IMR-90 (cell line): ENCODE results near the gene PARD3. TPM values are rescaled to one million over a fixed set of nuclear protein-coding genes. Genes with fewer than 3 reads are reported as not detected.

Experiments used
- ATAC-seq: fragments of 200-7000 bp; cut with Tn5 transposase; 2 replicates; pipeline ENCODE4 v1.9.1; 2020; ENCODE audit warnings: low read depth, mild to moderate bottlenecking, moderate library complexity
- BruUV-seq: library from RNA; stranded (reverse); fragments of 400-500 nt; replicated peaks from 2 replicates; lab custom pipeline; 2021; lab: Mats Ljungman, UMichigan
- CTCF ChIA-PET: fragments of 300-600 bp; formaldehyde crosslinking; extraction: SDS; loops from one replicate; lab custom pipeline; 2021; ENCODE audit warnings: antibody characterized with exemption; lab: Yijun Ruan, JAX
- POLR2A ChIA-PET: fragments of 300-600 bp; sonication (Branson Sonifier 250); formaldehyde crosslinking; loops from one replicate; lab custom pipeline; 2022; ENCODE audit warnings: antibody characterized with exemption; ENCODE audit not compliant: unreplicated experiment; lab: Charles Lee
- DNase-seq: peaks from one replicate; pipeline ENCODE4 v3.0.0; 2013
- H2AFZ ChIP-seq: replicated peaks from 2 replicates; pipeline ENCODE3; 2013; ENCODE audit warnings: low read length, mild to moderate bottlenecking; ENCODE audit not compliant: poor library complexity
- H2AK5ac ChIP-seq: 2 replicates; pipeline ENCODE4 v1.6.1; 2013; ENCODE audit warnings: low read depth, low read length, inconsistent platforms
- H2AK9ac ChIP-seq: replicated peaks from 2 replicates; pipeline ENCODE3; 2013; ENCODE audit warnings: mild to moderate bottlenecking, low read depth, low read length, moderate library complexity; ENCODE audit not compliant: poor library complexity
- H2BK120ac ChIP-seq: 2 replicates; pipeline ENCODE4 v1.6.1; 2013; ENCODE audit warnings: low read depth, low read length, inconsistent platforms
- H2BK15ac ChIP-seq: 3 replicates; pipeline ENCODE4 v1.6.1; 2013; ENCODE audit warnings: low read depth, low read length, inconsistent platforms
- H2BK20ac ChIP-seq: 2 replicates; pipeline ENCODE4 v1.6.1; 2013; ENCODE audit warnings: low read depth, mild to moderate bottlenecking, inconsistent platforms, low read length, moderate library complexity
- H2BK5ac ChIP-seq: 2 replicates; pipeline ENCODE4 v1.6.1; 2013; ENCODE audit warnings: mild to moderate bottlenecking, low read depth, low read length, inconsistent platforms; ENCODE audit not compliant: poor library complexity, severe bottlenecking
- H3K14ac ChIP-seq: replicated peaks from 2 replicates; pipeline ENCODE4 v1.6.1; 2013; ENCODE audit warnings: low read depth, low read length, inconsistent platforms
- H3K18ac ChIP-seq: 2 replicates; pipeline ENCODE4 v1.6.1; 2013; ENCODE audit warnings: low read depth, low read length, control low read depth
- H3K23ac ChIP-seq: 2 replicates; pipeline ENCODE4 v1.6.1; 2013; ENCODE audit warnings: low read depth, low read length, inconsistent platforms
- H3K27ac ChIP-seq: 2 replicates; pipeline ENCODE4 v1.5.1; 2013; ENCODE audit warnings: mild to moderate bottlenecking, control low read depth, low read length; ENCODE audit not compliant: insufficient read depth
- H3K27me3 ChIP-seq: 2 replicates; pipeline ENCODE4 v1.6.1; 2013; ENCODE audit warnings: low read length; ENCODE audit not compliant: control insufficient read depth, insufficient read depth
- H3K36me3 ChIP-seq: 2 replicates; pipeline ENCODE4 v1.6.1; 2013; ENCODE audit warnings: low read length, mixed read lengths; ENCODE audit not compliant: control insufficient read depth, insufficient read depth
- H3K4ac ChIP-seq: 2 replicates; pipeline ENCODE4 v1.6.1; 2013; ENCODE audit warnings: low read depth, low read length, inconsistent platforms
- H3K4me1 ChIP-seq: 2 replicates; pipeline ENCODE4 v1.6.1; 2013; ENCODE audit warnings: low read length, mixed read lengths; ENCODE audit not compliant: control insufficient read depth, insufficient read depth
- H3K4me2 ChIP-seq: 2 replicates; pipeline ENCODE4 v1.6.1; 2013; ENCODE audit warnings: low read depth, mild to moderate bottlenecking, control low read depth, low read length, moderate library complexity
- H3K4me3 ChIP-seq: 2 replicates; pipeline ENCODE4 v1.5.1; 2013; ENCODE audit warnings: low read depth, mild to moderate bottlenecking, control low read depth, low read length, moderate library complexity; ENCODE audit not compliant: insufficient read depth
- H3K56ac ChIP-seq: 2 replicates; pipeline ENCODE4 v1.6.1; 2013; ENCODE audit warnings: low read length, inconsistent platforms; ENCODE audit not compliant: insufficient read depth; ENCODE audit errors: extremely low read depth
- H3K79me1 ChIP-seq, 2 experiments: 2 replicates each; pipeline ENCODE4 v1.6.1; 2013; ENCODE audit warnings: low read length in 2 of 2, inconsistent platforms in 1 of 2, low read depth in 1 of 2
- H3K9ac ChIP-seq: 2 replicates; pipeline ENCODE4 v1.6.1; 2013; ENCODE audit warnings: low read depth, low read length, control low read depth
- H3K9me1 ChIP-seq: 2 replicates; pipeline ENCODE4 v1.6.1; 2013; ENCODE audit warnings: low read length, inconsistent platforms; ENCODE audit not compliant: insufficient read depth
- H3K9me3 ChIP-seq: 2 replicates; pipeline ENCODE4 v1.6.1; 2013; ENCODE audit warnings: low read length; ENCODE audit not compliant: control insufficient read depth, insufficient read depth
- H4K20me1 ChIP-seq: 2 replicates; pipeline ENCODE4 v1.6.1; 2013; ENCODE audit warnings: low read length, inconsistent platforms; ENCODE audit not compliant: insufficient read depth
- H4K5ac ChIP-seq: 2 replicates; pipeline ENCODE4 v1.6.1; 2013; ENCODE audit warnings: mild to moderate bottlenecking, low read depth, low read length, control low read depth
- H4K8ac ChIP-seq, 2 experiments: 2 replicates each; pipeline ENCODE4 v1.6.1; 2013; ENCODE audit warnings: low read depth in 2 of 2, low read length in 2 of 2, control low read depth in 1 of 2, inconsistent platforms in 1 of 2
- H4K91ac ChIP-seq: 2 replicates; pipeline ENCODE4 v1.6.1; 2013; ENCODE audit warnings: low read depth, low read length, inconsistent platforms; ENCODE audit not compliant: insufficient read depth
- BHLHE40 ChIP-seq: fragments of 150-350 bp; IDR thresholded peaks from 2 replicates; pipeline ENCODE4 v1.6.1; 2016; ENCODE audit warnings: mild to moderate bottlenecking, low read depth, low read length
- FOS ChIP-seq: fragments of 150-350 bp; IDR thresholded peaks from 2 replicates; pipeline ENCODE4 v1.6.1; 2016; ENCODE audit warnings: low read depth, low read length
- MAZ ChIP-seq: IDR thresholded peaks from 2 replicates; pipeline ENCODE4 v1.6.1; 2012; ENCODE audit warnings: low read depth, mild to moderate bottlenecking, low read length, improper control_type of control experiment, moderate library complexity, borderline replicate concordance
- RFX5 ChIP-seq: IDR thresholded peaks from 2 replicates; pipeline ENCODE4 v1.8.0; 2012; ENCODE audit warnings: low read depth, mild to moderate bottlenecking, low read length, moderate library complexity
- SMC3 ChIP-seq: fragments of 150-350 bp; IDR thresholded peaks from 2 replicates; pipeline ENCODE4 v1.6.1; 2016; ENCODE audit warnings: low read depth, mild to moderate bottlenecking, antibody characterized with exemption, low read length, moderate library complexity
- WGBS, 2 experiments: methylation state at CpG; one replicate each; pipeline versions ENCODE4 v1.1.5 to v1.1.7; 2013; ENCODE audit warnings: missing lambda C conversion rate in 2 of 2; ENCODE audit not compliant: insufficient read length in 1 of 2; ENCODE audit errors: extremely low coverage in 2 of 2; 5-methylcytosine and 5-hydroxymethylcytosine counted together
- dilution Hi-C: fragments of 300-500 bp; cut with HindIII; formaldehyde crosslinking; loops from one replicate; pipeline ENCODE4 v1.14.3; 2018; ENCODE audit warnings: low sequenced_read_pairs; ENCODE audit not compliant: unreplicated experiment
- in situ Hi-C: fragments of 300-500 bp; cut with MboI; formaldehyde crosslinking; loops from 3 replicates; pipeline ENCODE4 v1.14.3; 2019; ENCODE audit warnings: low sequenced_read_pairs, inconsistent platforms, mixed read lengths
- intact Hi-C: fragments of 100-400 bp; cut with micrococcal nuclease; formaldehyde crosslinking; loops from 2 replicates; pipeline ENCODE4 v1.10.0; 2022
- polyA plus RNA-seq, 3 experiments: library from polyadenylated mRNA; depleted of rRNA; stranded (reverse); fragments of >200 nt; gene quantifications; 2 replicates each; pipeline ENCODE4 v1.2.3, GENCODE V29; 2012; ENCODE audit warnings: low replicate concordance in 1 of 3
- total RNA-seq: library from RNA; depleted of rRNA; stranded (reverse); fragments of >200 nt; gene quantifications from 2 replicates; pipeline ENCODE4 v1.2.3, GENCODE V29; 2012

PARD3 gene
- total and polyA plus RNA-seq, 2 of the 4 experiments (the other 2 are of a cell fraction): 14.6 to 37.5 TPM

DNA sequence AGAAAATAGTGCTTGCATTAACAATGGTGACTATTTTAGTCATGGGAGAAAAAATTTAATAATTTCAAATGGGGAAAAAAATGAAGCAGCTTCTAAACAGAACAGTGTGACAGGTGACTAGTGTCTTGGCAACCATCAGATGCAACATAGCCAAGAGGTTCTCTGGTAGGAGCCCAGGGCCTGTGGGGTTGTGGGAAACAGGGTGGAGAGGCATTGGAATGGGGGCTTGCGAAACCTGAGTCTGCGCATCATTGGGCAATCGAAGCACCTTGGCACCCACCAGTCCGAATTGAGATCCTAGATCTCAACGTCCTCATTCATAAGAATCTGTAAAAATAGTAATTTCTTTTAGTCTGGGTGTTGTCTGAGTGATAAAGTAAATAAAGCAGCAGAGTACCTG is 19.2 kb upstream of the PARD3 start:
- Histone ChIP-seq H3K4ac (no peak overlapping the region), H4K20me1 (no peaks in the 10 kb centered on the region), H2BK5ac (no peak overlapping the region), H3K23ac (no peak overlapping the region), H3K14ac (no peak overlapping the region), H3K4me1 (no peaks in the 10 kb centered on the region), H2AFZ (no peak overlapping the region), H3K4me2 (no peak overlapping the region), H3K9me1 (no peaks in the 10 kb centered on the region), H4K8ac (no peak overlapping the region), H2BK20ac (no peak overlapping the region), H2BK15ac (no peak overlapping the region), H2AK9ac (no peak overlapping the region), H3K27me3 (peaks cover 33% of the 10 kb centered on the region), H3K18ac (no peak overlapping the region), H2BK120ac (no peak overlapping the region), H3K36me3 (no peaks in the 10 kb centered on the region), H3K79me1 (no peaks in the 10 kb centered on the region), H2AK5ac (no peak overlapping the region), H3K9me3 (no peaks in the 10 kb centered on the region), H3K4me3 (no peak overlapping the region), H4K91ac (no peak overlapping the region), H3K56ac (no peak overlapping the region), H3K9ac (no peak overlapping the region), H3K27ac (no peak overlapping the region), H4K5ac (no peak overlapping the region)
- WGBS, 2 experiments: no CpG with 5 or more reads among the region's 5 CpGs
- TF ChIP-seq FOS (no peak), BHLHE40 (no peak), SMC3 (no peak), RFX5 (no peak), MAZ (no peak)
- intact Hi-C loops (no loop called here), in situ Hi-C loops (no loop called here), dilution Hi-C loops (no loop called here)
- DNase-seq (no peak), ATAC-seq (no peak)
- no TSS peak for BruUV-seq
- CTCF ChIA-PET: no interaction called here
- POLR2A ChIA-PET: no interaction called here
